Measurements from ENCODE around the gene SLC35A2. TPM values are rescaled to one million over a fixed set of nuclear protein-coding genes. Genes with fewer than 3 reads are reported as not detected.
A peak's percentile ranks its signal among the peaks of the same experiment; 100 is the strongest.

Gene SLC35A2
- total RNA-seq, 1 experiment from 2014 or later, result 12.3 TPM

DNA sequence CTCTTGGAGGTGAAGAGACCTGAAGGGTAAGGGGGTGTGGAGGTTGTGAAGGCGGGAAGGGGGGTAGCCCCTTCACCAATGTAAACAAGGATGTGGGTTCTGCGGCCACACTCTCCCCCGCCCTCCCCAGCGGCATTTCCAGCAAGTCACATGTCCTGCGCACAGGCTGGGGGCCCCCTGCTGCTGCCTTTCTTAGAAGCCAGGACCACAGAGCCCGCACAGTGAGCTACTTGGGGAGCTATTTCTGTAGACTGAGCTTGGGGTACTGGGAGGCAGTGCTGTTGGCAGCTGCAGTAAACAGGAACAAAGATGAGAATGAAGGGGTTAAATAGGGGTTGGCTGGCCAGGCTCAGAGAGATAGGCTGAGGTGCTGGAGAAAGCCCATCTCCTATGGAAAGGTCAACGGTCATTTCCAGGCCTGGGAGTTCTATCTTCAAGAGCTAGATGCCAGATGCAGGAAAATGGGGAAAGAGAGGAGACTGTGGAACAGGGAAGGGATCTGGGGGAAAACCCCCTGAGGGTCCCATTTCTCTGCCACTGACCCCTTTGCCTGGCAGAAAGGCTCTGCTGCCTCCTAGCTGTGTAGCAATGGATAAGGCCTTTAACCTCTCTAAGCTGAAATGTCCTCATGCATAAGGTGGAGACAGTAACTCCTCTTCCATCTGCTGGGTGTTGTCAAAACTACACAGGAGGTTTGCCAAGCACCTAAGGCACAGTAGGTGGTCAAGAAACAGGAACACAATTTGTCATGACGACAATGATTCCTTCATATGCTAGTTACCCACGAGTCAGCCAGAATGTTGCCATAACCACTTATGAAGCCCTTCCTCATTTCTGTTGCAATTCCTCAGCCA is 25.8 kb upstream of the SLC35A2 start:
- no peak overlapping the region for H3K4me3 ChIP-seq (ENCODE audit: insufficient read depth, low read depth, low read length)
- no peaks in the 10 kb centered on the region for H3K27me3 ChIP-seq (ENCODE audit: control insufficient read depth, insufficient read depth, low read length)
- peak; percentile 75 for DNase-seq
- H3K36me3 ChIP-seq (replicated peaks; ENCODE audit: control insufficient read depth, insufficient read depth, low read length), result peaks cover 9% of the 10 kb centered on the region

DNA sequence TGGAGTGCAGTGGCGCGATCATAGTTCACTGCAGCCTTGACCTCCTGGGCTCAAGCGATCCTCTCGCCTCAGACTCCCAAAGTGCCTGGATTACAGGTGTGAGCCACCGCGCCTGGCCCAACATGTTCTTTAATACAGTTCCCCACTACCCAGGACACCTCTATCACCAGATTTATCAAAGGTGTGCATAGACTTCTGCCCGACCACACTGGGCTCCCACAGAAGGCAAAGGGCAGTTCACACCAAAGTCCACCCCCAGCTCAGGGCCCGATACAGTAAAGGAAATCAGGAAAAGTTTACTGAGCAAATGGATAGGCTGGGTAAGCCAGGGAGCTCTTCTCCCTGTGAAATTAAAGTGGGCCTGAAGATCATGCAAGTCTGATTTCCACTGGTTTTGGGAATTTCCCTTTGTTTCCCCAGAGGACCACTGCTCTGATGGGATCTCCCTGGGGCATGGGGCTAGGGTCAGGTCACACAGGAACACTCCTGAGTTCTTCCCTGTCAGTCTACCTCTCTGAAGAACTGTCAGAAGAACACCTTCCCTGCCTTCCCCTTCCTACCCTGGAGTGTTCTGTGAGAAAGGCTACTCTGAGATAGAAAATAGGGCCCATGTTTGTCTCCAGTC is 25.1 kb upstream of the SLC35A2 start:
- DNase-seq, result no peak
- no peaks in the 10 kb centered on the region for H3K27me3 ChIP-seq (ENCODE audit: control insufficient read depth, insufficient read depth, low read length)
- H3K4me3 ChIP-seq (ENCODE audit: insufficient read depth, low read depth, low read length), result no peak overlapping the region

DNA sequence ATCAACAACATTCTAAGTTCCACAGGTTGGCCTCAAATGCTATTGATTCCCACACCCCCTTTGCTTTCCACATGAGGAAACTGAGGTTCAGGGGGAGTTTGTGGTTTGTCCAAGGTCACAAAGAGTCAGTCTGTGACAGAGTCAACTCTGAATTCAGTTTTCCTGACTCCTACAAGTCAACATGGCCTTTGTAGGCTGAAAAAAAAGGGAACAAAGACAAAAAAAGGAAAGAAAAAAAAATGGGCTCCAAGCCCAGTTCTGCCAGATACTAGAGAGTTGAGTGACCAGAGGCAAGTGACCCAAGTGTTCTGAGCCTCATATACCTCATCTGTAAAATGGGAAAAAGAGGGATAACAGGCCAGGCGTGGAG is 23.8 kb upstream of the SLC35A2 start:
- H3K4me3 ChIP-seq (ENCODE audit: insufficient read depth, low read depth, low read length), result no peak overlapping the region
- no peak for DNase-seq
- H3K27me3 ChIP-seq (ENCODE audit: control insufficient read depth, insufficient read depth, low read length), result no peaks in the 10 kb centered on the region
- peaks cover 9% of the 10 kb centered on the region for H3K36me3 ChIP-seq (replicated peaks; ENCODE audit: control insufficient read depth, insufficient read depth, low read length)

More for the DNA sequence above, 25.1 kb upstream of the SLC35A2 start:
- H3K36me3 ChIP-seq (replicated peaks; ENCODE audit: control insufficient read depth, insufficient read depth, low read length), result peaks cover 9% of the 10 kb centered on the region

DNA sequence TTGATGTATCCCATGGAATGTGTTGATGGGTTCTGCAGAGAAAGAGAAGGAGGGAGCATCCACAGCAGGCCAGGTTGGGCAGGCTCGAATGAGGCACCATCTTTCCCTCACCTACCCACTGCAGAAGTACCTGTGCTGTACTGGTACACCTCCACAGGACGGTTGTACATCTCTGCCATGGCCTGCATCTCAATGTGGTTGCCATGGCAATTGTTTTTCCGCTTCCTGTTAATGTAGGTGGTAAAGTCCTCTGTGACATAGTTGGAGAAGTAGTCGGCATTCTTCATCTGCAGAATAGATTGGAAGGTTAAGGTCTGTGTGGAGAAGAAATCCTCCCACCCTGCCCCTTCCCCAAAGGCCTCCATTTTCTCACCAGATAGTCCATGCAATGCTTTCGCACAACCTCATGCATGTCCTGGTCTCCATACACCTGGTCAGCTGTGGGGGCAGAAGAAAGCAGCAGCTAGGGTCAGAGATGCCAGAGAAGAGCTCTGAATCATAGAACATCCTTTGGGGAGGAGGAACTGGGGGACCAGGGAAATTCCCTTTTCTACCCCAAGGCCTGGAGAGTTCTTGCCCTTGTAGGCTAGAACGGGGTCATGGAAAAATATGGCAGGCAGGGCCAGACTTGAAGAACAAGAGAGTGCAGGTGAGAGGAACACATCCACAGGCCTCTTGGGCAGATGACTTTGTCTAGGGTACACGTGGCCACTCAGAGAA is 23.3 kb upstream of the SLC35A2 start:
- Histone ChIP-seq H3K36me3 (replicated peaks; ENCODE audit: control insufficient read depth, insufficient read depth, low read length) (peaks cover 6% of the 10 kb centered on the region), H3K27me3 (ENCODE audit: control insufficient read depth, insufficient read depth, low read length) (no peaks in the 10 kb centered on the region), H3K4me3 (ENCODE audit: insufficient read depth, low read depth, low read length) (no peak overlapping the region)
- no peak for DNase-seq

DNA sequence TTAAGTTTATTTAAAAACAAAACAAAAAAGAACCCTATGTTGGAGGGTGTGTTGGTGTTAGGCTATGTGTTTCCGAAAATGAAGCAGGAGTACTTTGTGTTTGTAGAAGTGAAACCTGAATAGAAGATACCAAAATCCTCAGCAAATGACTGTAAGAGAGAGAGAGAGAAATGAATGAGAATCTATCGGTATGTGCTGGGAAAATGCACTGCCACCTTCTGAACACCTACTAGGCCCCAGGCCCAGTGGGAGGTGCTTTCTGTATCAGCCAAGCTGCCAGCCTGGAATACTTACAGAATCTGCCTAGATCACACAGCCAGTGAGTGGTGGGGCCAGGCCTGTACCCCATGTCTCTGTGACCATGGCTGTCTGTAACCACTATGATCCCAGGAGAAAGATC is 22.3 kb upstream of the SLC35A2 start:
- Histone ChIP-seq H3K36me3 (replicated peaks; ENCODE audit: control insufficient read depth, insufficient read depth, low read length) (peaks cover 6% of the 10 kb centered on the region), H3K4me3 (ENCODE audit: insufficient read depth, low read depth, low read length) (no peak overlapping the region), H3K27me3 (ENCODE audit: control insufficient read depth, insufficient read depth, low read length) (no peaks in the 10 kb centered on the region)
- DNase-seq, result no peak

DNA sequence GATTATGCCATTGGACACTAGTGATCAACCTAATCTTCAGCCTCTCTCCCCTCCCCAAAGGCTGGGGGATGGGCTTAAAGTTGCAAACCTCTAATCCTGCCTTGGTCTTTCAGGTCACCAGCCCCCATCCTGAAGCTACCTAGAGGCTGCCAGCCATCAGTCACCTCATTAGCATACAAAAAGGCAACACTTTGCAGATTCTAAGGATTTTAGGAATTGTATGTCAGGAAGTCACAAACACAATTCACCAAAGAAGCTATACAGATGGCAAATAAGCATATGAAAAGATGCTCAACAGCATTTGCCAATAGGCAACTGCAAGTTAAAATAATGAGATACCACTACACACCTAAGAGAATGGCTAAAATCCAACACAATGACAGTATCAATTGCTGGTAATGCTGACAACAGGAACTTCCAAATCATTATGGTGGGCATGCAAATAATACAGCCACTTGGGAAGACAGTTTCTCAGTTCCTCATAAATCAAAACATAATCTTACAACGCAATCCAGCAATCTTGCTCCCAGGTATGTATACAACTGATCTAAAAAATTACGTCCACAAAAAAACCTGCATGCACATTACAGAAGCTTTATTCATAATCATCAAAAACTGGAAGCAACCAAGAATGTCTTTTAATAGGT is 16.4 kb upstream of the SLC35A2 start:
- H3K36me3 ChIP-seq (replicated peaks; ENCODE audit: control insufficient read depth, insufficient read depth, low read length), result peaks cover 12% of the 10 kb centered on the region
- DNase-seq, result peak; percentile 74
- no peaks in the 10 kb centered on the region for H3K27me3 ChIP-seq (ENCODE audit: control insufficient read depth, insufficient read depth, low read length)
- H3K4me3 ChIP-seq (ENCODE audit: insufficient read depth, low read depth, low read length), result no peak overlapping the region

DNA sequence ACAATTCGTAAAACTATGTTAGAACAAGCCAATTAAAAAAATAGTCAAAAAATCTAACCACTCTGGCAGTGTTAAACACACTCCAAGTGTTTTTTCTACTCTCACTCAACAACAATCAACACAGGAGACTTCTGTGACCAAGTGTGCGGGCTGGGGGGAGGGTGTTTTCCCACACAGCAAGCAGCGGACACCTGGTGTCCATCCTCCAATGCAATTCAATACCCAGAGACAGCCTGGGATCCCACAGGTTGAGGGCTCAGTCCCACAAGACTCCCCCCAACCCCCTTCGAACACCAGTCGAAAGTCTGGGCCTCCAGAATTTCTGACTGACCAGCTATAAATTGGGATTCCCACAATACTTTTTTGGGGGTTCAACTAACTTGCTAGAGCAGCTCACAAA is 15.7 kb upstream of the SLC35A2 start:
- H3K27me3 ChIP-seq (ENCODE audit: control insufficient read depth, insufficient read depth, low read length), result no peaks in the 10 kb centered on the region
- H3K36me3 ChIP-seq (replicated peaks; ENCODE audit: control insufficient read depth, insufficient read depth, low read length), result peaks cover 11% of the 10 kb centered on the region
- H3K4me3 ChIP-seq (ENCODE audit: insufficient read depth, low read depth, low read length), result peak overlapping the region; percentile 4; the same call in 1 of the 2 replicates
- DNase-seq, result peak; percentile 84

DNA sequence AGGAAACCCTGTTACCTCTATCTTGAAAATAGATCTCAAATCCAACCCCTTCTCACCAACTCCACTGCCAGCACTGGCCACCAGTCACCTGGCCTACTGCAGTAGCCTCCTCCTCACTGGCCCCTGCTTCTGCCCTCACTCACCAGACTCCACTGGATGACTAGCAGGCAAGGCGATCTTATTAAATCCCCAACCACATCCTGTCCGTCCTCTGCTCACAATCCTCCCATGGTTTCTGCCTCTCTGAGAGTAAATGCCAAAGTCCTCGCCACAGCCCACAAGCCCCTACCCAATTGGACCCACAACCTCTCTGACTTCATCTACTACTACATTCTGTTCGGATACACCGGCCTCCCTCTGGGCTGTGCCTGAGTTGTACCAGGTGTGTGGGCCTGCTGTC is 12.8 kb upstream of the SLC35A2 start:
- no peak for DNase-seq
- H3K36me3 ChIP-seq (replicated peaks; ENCODE audit: control insufficient read depth, insufficient read depth, low read length), result peaks cover 11% of the 10 kb centered on the region
- no peak overlapping the region for H3K4me3 ChIP-seq (ENCODE audit: insufficient read depth, low read depth, low read length)
- H3K27me3 ChIP-seq (ENCODE audit: control insufficient read depth, insufficient read depth, low read length), result no peaks in the 10 kb centered on the region

DNA sequence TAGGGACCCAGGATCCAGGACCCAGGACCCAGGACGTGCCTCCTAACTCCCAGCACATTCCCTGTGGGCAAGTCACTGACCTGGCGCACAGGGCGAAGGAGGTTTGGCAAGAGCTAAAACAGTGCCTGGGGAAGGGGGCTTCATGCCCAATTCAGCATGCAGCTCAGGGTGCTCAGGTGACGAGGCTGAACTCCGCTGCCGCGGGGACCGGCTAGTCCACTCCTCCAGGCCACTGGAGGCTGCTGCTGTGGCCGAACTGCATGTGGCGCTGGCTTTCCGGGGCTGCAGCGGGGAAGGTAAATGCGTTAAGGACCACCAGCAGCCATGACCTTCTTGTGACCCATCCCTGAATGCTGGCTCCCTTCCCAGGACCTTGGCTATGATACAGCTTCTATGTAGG is 12.3 kb upstream of the SLC35A2 start:
- Histone ChIP-seq H3K36me3 (replicated peaks; ENCODE audit: control insufficient read depth, insufficient read depth, low read length) (peaks cover 11% of the 10 kb centered on the region), H3K27me3 (ENCODE audit: control insufficient read depth, insufficient read depth, low read length) (no peaks in the 10 kb centered on the region), H3K4me3 (ENCODE audit: insufficient read depth, low read depth, low read length) (no peak overlapping the region)
- DNase-seq, result no peak

DNA sequence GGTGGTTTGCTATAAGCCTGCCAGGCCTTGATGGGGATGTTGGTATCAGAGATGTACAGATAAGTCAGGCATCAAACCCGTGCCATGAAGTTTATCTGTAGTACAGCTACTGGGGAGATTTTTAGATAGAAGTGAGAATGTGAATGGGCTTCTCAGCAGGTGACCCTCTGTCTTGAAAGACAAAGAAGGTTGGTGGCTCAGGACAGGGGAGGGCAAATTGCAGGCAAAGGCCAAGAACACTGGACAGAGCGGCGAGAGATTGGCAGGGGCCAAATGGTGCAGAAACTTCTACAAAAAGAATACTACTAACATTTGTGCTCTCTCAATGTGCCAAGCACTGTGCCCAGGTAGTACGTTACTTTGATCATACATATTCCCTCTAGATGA is 9.3 kb upstream of the SLC35A2 start:
- Histone ChIP-seq H3K4me3 (ENCODE audit: insufficient read depth, low read depth, low read length) (no peak overlapping the region), H3K27me3 (ENCODE audit: control insufficient read depth, insufficient read depth, low read length) (no peaks in the 10 kb centered on the region), H3K36me3 (replicated peaks; ENCODE audit: control insufficient read depth, insufficient read depth, low read length) (peaks cover 22% of the 10 kb centered on the region)
- DNase-seq, result peak; percentile 51

DNA sequence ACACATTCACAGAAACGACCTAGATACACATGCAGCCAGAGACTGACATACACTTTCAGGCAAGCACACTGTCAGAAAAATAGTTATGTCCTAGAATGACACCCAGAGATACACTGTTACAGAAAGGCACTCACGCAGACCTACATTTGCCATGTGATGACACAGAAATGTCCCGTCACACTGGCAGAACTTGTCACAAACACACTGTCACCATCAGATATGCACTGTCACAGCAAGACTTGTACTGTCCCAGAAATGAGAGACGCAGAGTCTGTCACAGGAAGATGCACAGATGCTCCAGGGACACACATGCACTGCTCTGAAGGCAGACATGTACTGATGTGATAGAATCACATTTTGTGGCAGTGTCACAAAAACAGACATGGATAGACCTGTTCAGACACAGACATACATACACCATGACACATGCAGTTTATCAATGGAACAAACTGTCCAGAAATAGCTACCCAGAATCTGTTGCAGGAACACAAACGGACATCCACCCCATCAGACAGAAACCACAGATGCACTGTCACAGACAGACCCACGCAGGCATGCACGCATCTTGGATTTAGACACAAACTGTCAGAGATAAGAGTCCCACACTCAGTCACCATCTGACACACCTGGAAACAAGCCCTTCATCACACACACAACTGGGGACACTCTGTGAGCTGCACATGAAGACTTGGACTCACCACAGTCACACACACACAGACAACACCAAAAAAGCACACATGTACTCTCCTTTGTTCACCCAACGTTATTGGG is 8.7 kb upstream of the SLC35A2 start:
- Histone ChIP-seq H3K4me3 (ENCODE audit: insufficient read depth, low read depth, low read length) (peak overlapping the region; percentile 59; the same call in 1 of the 2 replicates), H3K36me3 (replicated peaks; ENCODE audit: control insufficient read depth, insufficient read depth, low read length) (peaks cover 25% of the 10 kb centered on the region), H3K27me3 (ENCODE audit: control insufficient read depth, insufficient read depth, low read length) (no peaks in the 10 kb centered on the region)
- DNase-seq, result no peak

DNA sequence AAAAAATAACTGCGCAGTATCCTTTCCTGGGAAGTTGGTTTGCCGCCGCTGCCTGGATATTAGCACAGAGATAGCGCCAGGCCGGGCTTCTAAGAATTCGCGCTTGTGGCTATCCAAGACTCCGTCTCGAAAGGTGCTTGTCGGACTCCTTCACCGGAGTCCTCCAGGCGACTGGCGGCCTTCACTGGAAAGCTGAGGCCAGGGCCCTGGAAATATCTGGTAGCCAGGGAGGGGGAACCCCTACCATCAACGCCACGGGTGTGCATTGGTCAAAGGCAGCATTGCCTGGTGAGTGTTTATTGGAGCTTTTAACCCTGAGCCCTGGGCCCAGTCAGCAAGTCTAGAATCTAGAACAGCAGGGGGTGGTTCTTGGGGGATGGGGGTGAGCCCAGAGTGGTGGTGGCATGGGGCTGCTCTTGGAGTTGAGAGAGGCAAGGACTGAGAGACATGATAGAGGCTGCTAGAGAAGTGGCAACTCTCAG is 8.0 kb upstream of the SLC35A2 start:
- Histone ChIP-seq H3K4me3 (ENCODE audit: insufficient read depth, low read depth, low read length) (peak overlapping the region; percentile 59), H3K36me3 (replicated peaks; ENCODE audit: control insufficient read depth, insufficient read depth, low read length) (peaks cover 30% of the 10 kb centered on the region), H3K27me3 (ENCODE audit: control insufficient read depth, insufficient read depth, low read length) (no peaks in the 10 kb centered on the region)
- peak; percentile 77 for DNase-seq

DNA sequence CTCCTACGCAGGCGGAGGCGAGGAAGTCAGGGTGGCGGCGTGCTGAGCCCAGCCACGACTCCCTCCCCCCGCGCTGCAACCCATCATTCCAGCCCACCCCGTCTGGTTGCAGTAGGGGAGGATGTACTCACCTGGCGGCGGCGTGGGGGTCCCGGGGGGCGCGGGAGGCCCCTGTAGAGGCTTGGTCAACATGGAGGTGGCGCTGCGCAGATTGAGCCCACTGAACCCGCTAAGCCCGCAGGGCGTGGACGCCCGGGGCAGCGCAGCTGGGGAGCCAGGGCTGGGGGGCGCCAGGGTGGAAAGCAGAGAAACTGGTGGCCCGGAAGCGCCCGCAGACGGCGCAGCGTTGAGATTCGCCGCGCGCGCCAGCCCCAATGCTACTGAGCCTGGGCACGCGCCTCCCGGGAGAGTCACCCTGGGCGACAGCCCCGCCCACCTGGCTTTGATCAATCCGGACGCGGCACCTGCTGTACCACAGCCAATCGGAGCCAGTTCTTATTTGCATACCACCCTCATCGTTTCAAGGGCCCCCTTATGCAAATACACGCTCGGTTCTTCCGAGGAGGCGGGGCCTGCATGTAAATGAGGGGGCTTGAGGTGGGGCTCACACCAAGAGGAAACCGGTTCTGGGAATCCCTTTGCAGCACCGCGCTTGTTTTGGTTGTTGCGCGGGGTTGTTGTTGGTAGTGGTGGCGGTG is 7.3 kb upstream of the SLC35A2 start, which contains the start of gene PIM2:
Gene PIM2, minus strand, starts transcription at position 382 of the 698 bp plus-strand sequence. Its CDS starts 190 bp downstream, at position 192.
- DNase-seq, result peak; percentile 97
- Histone ChIP-seq H3K27me3 (ENCODE audit: control insufficient read depth, insufficient read depth, low read length) (no peaks in the 10 kb centered on the region), H3K36me3 (replicated peaks; ENCODE audit: control insufficient read depth, insufficient read depth, low read length) (peaks cover 33% of the 10 kb centered on the region), H3K4me3 (ENCODE audit: insufficient read depth, low read depth, low read length) (peak within 1 kb of the TSS; percentile 87)

Measured in H7 (cell line).